ENCODE measurements around the gene SNAP23.

SNAP23 gene

GRCh38 chr15:42575188-42576039 lies 80.0 kb downstream of the SNAP23 start, which contains the start of gene STARD9:
Gene STARD9 (plus strand): TSS chr15:42575606. CDS start chr15:42575716, 110 bp downstream.
- no peak for FAIRE-seq

GRCh38 chr15:42576040-42576594 lies 80.7 kb downstream of the SNAP23 start:
- FAIRE-seq = no peak

DNA sequence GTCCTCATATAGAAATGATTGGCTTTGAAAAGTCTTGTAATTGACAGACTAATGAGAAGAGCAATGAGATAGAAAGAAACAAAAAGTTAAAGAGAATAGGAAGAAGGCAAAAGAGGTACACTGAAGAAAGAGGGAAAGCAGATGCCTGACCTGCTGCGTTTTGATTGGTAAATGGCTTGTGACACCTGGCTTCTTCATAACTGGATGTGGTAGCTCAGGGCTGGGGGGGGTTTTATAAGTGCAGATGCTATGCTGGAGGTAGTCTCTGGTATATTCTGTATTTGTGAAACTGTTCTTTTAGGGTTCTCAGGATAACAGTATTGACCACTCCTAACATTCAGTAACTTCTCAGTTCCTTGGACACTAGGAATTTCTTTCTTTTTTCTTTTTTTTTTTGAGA lies 81.3 kb downstream of the SNAP23 start:
- no peak for FAIRE-seq

GRCh38 chr15:42577514-42578031 lies 82.1 kb downstream of the SNAP23 start:
- no peak for FAIRE-seq

- FAIRE-seq = no peak
Observed at GRCh38 chr15:42578984-42579537, 83.6 kb downstream of the SNAP23 start.

DNA sequence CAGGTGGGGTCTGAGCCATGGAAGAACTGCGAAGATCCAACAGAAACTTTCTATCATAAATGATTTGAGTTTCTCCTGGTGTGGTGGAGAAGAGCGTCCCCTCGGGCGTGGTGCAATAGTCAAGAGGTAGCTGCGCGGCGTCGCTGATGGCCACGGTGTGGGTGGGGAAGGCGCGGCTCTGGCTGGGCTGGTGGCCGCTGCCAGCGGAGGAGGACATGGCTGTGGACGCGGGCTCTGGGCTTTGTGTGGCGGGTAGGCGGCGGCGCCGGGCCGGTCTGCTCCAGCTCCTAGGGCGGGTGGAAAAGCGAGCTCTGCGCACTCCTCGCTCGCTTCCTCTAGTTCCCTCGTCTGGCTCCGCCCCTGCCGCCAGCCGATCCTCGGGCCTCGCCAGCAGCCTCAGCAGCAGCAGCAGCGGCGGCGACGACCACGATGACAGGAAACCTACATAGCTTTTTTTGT lies 85.9 kb downstream of the SNAP23 start:
- no peak for FAIRE-seq

All from colon (tissue), 2 donors.